Testis (tissue), 2 donors: ENCODE results near the gene MLPH.

Experiments used
- CTCF ChIP-seq, 3 experiments: fragments of 450-650 bp in 2 of 3; fragments of 200-600 bp in 1 of 3; sonication (generic) in 1 of 3; IDR thresholded peaks; one replicate each; pipeline ENCODE4 v1.5.1; 2016 to 2019; ENCODE audit warnings: antibody characterized with exemption in 3 of 3, mild to moderate bottlenecking in 2 of 3, moderate library complexity in 1 of 3
- POLR2A ChIP-seq: fragments of 450-650 bp; IDR thresholded peaks from one replicate; pipeline ENCODE4 v1.6.1; 2017; ENCODE audit warnings: antibody characterized with exemption, mild to moderate bottlenecking, moderate library complexity

DNA sequence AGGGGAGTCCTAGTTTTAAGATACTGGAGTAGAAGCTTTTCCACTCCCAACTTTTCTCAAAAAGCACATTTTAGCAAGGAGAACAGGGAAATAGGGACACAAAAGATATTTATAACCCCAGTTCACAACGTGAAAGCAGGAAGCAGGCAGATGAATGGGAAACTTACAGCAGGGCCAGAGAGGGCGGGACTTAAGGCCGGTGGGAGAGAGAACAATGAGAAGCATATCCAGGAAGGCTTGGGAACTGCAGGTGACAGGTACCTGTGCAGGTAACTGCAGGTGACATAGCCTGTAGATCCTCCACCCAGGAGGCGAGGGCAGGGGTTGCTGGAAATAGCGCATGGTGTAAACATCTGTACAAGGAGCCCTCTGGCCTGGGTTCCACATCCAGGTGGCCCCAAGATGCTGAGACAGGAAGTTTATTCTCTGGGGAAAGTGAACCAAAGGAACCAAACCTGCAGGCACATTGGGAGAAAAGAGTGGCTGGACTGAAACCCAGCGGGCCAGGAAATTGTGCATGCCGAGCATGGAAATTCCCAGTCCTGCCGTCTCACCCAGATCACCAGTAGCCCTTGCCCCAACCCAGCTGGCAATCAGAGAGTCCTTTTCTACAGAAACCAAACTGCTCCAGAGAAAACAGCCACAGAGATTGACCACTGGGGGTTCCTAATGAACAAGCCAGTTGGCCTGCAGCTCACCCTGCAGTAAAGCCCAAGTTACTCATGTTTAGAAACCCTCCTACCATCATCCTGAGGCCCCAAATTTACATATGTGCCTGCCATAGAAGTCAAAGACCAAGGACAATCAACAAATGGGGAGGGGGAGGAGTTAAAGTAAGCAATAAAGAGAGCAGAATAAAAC lies 48.7 kb upstream of the MLPH start:
- TF ChIP-seq CTCF (IDR thresholded peaks at IDR 0.05) (no peak), POLR2A (no peak)
